Measurements from ENCODE around the gene SV2B.

Gene SV2B

GRCh38 chr15:91102546-91103330 is 2.7 kb downstream of the SV2B start:
- DNase-seq: no peak

- no peak for DNase-seq
Observed at GRCh38 chr15:91104111-91104510, 4.1 kb downstream of the SV2B start.

GRCh38 chr15:91108421-91108820 is 8.4 kb downstream of the SV2B start:
- no peak for DNase-seq

GRCh38 chr15:91109885-91110284 is 9.8 kb downstream of the SV2B start:
- DNase-seq: no peak

GRCh38 chr15:91110407-91110806 is 10.3 kb downstream of the SV2B start:
- no peak for DNase-seq

- DNase-seq: no peak
Observed at GRCh38 chr15:91113030-91113429, 13.0 kb downstream of the SV2B start.

- no peak for DNase-seq
Observed at GRCh38 chr15:91114301-91114700, 14.2 kb downstream of the SV2B start.

- no peak for DNase-seq
Observed at GRCh38 chr15:91116113-91117067, 16.3 kb downstream of the SV2B start.

GRCh38 chr15:91117375-91117774 is 17.3 kb downstream of the SV2B start:
- DNase-seq: no peak

- DNase-seq: no peak
Observed at GRCh38 chr15:91118817-91119590, 18.9 kb downstream of the SV2B start.

- DNase-seq: no peak
Observed at GRCh38 chr15:91122296-91122695, 22.2 kb downstream of the SV2B start.

- no peak for DNase-seq
Observed at GRCh38 chr15:91124132-91124531, 24.1 kb downstream of the SV2B start.

GRCh38 chr15:91125162-91125561 is 25.1 kb downstream of the SV2B start:
- DNase-seq: no peak

- no peak for DNase-seq
Observed at GRCh38 chr15:91126080-91126479, 26.0 kb downstream of the SV2B start.

- no peak for DNase-seq
Observed at GRCh38 chr15:91127236-91127955, 27.3 kb downstream of the SV2B start.

GRCh38 chr15:91128016-91128415 is 28.0 kb downstream of the SV2B start:
- DNase-seq: no peak

- no peak for DNase-seq
Observed at GRCh38 chr15:91129436-91129835, 29.4 kb downstream of the SV2B start.

GRCh38 chr15:91132079-91132478 is 32.0 kb downstream of the SV2B start:
- DNase-seq: no peak

- DNase-seq: no peak
Observed at GRCh38 chr15:91133511-91133910, 33.5 kb downstream of the SV2B start.

- no peak for DNase-seq
Observed at GRCh38 chr15:91135201-91136130, 35.4 kb downstream of the SV2B start.

GRCh38 chr15:91136386-91136923 is 36.4 kb downstream of the SV2B start:
- no peak for DNase-seq
